Measurements from ENCODE around the gene EYS.

The EYS gene

DNA sequence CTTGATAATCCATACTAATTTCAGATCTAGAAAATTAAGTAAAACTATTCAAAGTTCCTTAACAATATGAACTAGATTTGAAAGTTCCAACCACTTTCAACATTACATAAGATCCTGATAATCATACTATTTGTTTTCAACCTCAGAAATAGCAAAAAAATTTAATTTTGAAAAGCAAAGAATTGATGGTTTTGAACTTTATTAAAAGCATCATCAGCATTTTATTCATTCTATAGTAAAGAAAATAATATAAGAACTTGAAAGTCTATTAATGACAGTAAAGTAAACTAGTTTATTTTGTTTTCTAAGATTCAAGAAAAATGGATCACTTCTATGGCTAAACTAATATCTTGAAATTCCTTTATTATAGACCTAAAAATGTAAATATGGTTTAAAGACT, 26.8 kb downstream of the EYS start:
- no peaks in the 10 kb centered on the region for H3K36me3 Mint-ChIP-seq (ENCODE audit: low read depth)
- H3K4me3 Mint-ChIP-seq = no peak overlapping the region
- no peak overlapping the region for H3K27ac Mint-ChIP-seq
- no peak for DNase-seq
- TF ChIP-seq, protein P1, sequence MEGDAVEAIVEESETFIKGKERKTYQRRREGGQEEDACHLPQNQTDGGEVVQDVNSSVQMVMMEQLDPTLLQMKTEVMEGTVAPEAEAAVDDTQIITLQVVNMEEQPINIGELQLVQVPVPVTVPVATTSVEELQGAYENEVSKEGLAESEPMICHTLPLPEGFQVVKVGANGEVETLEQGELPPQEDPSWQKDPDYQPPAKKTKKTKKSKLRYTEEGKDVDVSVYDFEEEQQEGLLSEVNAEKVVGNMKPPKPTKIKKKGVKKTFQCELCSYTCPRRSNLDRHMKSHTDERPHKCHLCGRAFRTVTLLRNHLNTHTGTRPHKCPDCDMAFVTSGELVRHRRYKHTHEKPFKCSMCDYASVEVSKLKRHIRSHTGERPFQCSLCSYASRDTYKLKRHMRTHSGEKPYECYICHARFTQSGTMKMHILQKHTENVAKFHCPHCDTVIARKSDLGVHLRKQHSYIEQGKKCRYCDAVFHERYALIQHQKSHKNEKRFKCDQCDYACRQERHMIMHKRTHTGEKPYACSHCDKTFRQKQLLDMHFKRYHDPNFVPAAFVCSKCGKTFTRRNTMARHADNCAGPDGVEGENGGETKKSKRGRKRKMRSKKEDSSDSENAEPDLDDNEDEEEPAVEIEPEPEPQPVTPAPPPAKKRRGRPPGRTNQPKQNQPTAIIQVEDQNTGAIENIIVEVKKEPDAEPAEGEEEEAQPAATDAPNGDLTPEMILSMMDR (IDR thresholded peaks at IDR 0.05) = no peak
- no peaks in the 10 kb centered on the region for H3K9me3 Mint-ChIP-seq
- H3K4me1 Mint-ChIP-seq = no peaks in the 10 kb centered on the region
- H3K27me3 Mint-ChIP-seq (ENCODE audit: low read depth, poor library complexity) = peaks cover 3% of the 10 kb centered on the region

DNA sequence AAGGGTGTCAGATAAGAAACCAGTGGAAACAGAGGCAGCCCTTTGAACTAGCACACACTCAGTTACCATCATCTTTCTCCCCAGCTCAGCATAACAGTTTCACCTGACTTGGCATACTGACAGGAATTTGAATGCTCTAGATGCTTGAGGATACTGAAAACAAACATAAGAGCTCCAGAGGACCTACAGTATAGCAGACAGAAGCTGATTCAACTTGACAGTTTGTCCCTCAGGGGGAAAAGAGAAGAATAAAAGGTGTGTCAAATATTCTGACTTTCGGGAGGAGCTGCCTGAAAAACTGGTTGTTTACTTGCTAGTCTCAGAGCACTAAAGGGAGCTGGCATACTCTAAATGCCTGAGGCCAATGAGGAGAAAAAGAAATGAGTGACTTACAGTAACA, 35.1 kb downstream of the EYS start:
- TF ChIP-seq, protein P1 (IDR thresholded peaks at IDR 0.05) = no peak
- peaks cover 18% of the 10 kb centered on the region for H3K9me3 Mint-ChIP-seq
- H3K4me1 Mint-ChIP-seq = no peaks in the 10 kb centered on the region
- peaks cover 4% of the 10 kb centered on the region for H3K36me3 Mint-ChIP-seq (ENCODE audit: low read depth)
- H3K27me3 Mint-ChIP-seq (ENCODE audit: low read depth, poor library complexity) = no peaks in the 10 kb centered on the region
- no peak overlapping the region for H3K27ac Mint-ChIP-seq
- DNase-seq = no peak
- H3K4me3 Mint-ChIP-seq = no peak overlapping the region

DNA sequence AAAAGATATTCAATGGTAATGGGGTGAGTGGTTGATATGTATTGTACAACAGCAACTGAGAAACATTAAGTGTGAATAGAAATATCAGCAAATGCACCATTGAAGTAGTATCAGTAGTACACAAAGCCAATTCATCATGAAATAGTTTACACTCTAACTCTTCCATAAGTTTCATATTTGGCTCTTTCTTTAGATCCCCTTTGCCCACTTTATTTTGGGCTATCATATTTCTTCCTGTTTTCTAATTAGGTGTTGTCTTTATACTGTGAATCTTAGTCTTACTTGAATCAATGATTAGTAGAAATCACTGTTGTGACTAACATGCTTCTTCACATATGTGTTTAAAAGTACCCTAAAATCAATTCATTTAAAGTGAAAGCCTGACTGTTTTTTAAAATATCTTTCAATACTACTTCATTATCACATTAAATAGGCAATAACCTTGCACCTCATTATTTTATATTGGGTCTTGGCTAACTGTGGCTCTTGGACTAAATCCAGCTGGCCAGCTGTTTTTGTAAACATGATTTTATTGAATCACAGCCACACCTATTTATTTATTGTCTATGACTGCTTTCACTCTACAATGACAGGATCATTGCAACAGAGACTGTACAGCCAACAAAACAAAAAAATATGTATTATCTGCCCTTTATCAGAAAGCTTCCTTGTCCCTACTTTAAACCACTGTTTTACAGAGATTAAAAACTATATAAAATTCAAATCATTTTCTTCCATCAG, 38.9 kb downstream of the EYS start:
- Mint-ChIP-seq H3K4me3 (no peak overlapping the region), H3K27me3 (ENCODE audit: low read depth, poor library complexity) (no peaks in the 10 kb centered on the region), H3K36me3 (ENCODE audit: low read depth) (peaks cover 1% of the 10 kb centered on the region), H3K27ac (no peak overlapping the region), H3K9me3 (peaks cover 7% of the 10 kb centered on the region), H3K4me1 (no peaks in the 10 kb centered on the region)
- TF ChIP-seq, protein P1 (IDR thresholded peaks at IDR 0.05) = no peak
- no peak for DNase-seq

DNA sequence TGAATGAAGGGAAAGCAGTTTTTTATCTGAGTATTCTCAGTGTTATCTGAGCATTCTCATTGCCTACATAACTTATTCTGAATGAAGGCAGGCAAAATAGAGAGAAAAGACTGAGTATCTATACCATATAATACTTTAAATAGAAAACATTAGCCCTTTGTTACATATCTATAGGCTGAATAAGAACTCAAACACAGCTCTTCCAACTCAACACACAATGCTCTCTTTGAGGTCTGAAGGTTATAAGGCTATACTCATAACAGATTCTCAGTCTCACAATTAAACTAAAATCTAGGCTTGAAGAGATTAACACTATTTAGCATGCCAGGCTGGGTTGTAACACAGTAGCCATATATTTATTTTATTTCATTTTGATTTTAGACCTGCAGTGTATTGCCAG, 56.9 kb downstream of the EYS start:
- H3K36me3 Mint-ChIP-seq (ENCODE audit: low read depth) = no peaks in the 10 kb centered on the region
- peaks cover 4% of the 10 kb centered on the region for H3K27me3 Mint-ChIP-seq (ENCODE audit: low read depth, poor library complexity)
- no peak overlapping the region for H3K27ac Mint-ChIP-seq
- H3K4me1 Mint-ChIP-seq = no peaks in the 10 kb centered on the region
- peaks cover 20% of the 10 kb centered on the region for H3K9me3 Mint-ChIP-seq
- no peak overlapping the region for H3K4me3 Mint-ChIP-seq
- no peak for DNase-seq
- TF ChIP-seq, protein P1 (IDR thresholded peaks at IDR 0.05) = no peak

DNA sequence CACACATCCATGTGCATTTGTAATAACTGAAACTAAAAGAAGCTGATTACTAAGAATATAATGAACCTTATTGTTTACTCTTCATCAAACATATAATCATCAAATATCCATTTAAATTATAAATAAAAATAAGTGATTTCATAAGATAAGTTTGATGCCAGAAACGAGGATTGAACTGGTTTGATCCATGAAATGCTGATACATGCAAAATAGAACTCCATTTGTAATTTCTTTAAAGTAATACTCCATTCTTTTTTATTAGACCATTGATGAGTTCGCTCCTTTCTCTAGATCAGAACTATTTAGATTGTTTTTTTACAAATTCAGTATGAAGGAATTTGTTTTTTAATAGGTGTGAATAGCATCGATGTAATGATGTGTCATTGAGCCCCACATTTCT, 57.6 kb downstream of the EYS start:
- Mint-ChIP-seq H3K36me3 (ENCODE audit: low read depth) (no peaks in the 10 kb centered on the region), H3K27me3 (ENCODE audit: low read depth, poor library complexity) (peaks cover 4% of the 10 kb centered on the region), H3K9me3 (peaks cover 20% of the 10 kb centered on the region), H3K4me3 (no peak overlapping the region), H3K4me1 (no peaks in the 10 kb centered on the region), H3K27ac (no peak overlapping the region)
- no peak for DNase-seq
- TF ChIP-seq, protein P1 (IDR thresholded peaks at IDR 0.05) = no peak

DNA sequence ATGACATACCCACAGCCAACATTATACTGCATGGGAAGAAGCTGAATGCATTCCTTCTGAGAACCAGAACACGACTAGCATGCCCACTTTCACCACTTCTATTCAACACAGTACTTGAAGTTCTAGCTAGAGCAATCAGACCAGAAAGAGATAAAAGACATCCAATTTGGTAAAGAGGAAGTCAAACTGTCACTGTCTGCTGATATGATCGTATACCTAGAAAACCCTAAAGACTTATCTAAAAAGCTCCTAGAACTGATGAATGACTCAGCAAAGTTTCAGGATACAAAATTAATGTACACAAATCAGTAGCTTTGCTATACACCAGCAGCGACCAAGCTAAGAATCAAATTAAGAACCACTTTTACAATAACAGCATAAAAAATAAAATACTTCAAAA, 60.5 kb downstream of the EYS start:
- TF ChIP-seq, protein P1 (IDR thresholded peaks at IDR 0.05) = no peak
- DNase-seq = no peak

More for the DNA sequence above, 60.5 kb downstream of the EYS start:
- no peak overlapping the region for H3K27ac Mint-ChIP-seq
- H3K4me3 Mint-ChIP-seq = no peak overlapping the region
- H3K9me3 Mint-ChIP-seq = peaks cover 20% of the 10 kb centered on the region
- H3K36me3 Mint-ChIP-seq (ENCODE audit: low read depth) = no peaks in the 10 kb centered on the region
- H3K4me1 Mint-ChIP-seq = no peaks in the 10 kb centered on the region
- H3K27me3 Mint-ChIP-seq (ENCODE audit: low read depth, poor library complexity) = peaks cover 4% of the 10 kb centered on the region
